HT-29 (cell line): Measurements from ENCODE around the gene SBF2. TPM values are rescaled to one million over a fixed set of nuclear protein-coding genes. Genes with fewer than 3 reads are reported as not detected.

ENCODE experiments used
- DNase-seq: peaks from one replicate; pipeline ENCODE4 v3.0.0-alpha.2; 2015; ENCODE audit warnings: low spot score
- total RNA-seq: library from RNA; depleted of rRNA; stranded (reverse); fragments of >200 nt; shearing (Covaris generic); gene quantifications from 2 replicates; pipeline ENCODE4 v1.2.3, GENCODE V29; 2014

Gene SBF2
- total RNA-seq, 1 experiment from 2014 or later: 24.4 TPM

DNA sequence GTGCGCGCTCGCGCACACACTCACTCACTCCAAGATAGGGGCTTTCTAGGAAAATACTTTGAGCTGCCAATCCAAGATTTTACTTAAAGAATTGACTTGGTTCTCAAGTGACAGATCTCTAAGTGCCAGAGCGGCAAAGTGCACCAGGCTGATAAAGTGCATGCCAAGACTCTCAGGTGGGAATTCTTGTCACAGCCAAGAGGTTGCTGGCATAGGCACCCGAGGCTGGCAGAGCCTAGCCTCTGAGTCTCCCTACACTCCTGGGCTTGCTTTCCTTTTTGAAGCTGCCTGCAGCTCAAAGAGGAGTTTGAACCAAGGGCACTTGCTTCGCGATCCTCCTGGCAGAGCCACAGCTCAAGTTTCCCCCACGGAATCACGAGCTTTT is 8.3 kb upstream of the SBF2 start:
- no peak for DNase-seq

GRCh38 chr11:10301656-10302358 is 7.8 kb upstream of the SBF2 start:
- DNase-seq: peak; percentile 20

GRCh38 chr11:10298342-10298741 is 4.3 kb upstream of the SBF2 start:
- DNase-seq: no peak

DNA sequence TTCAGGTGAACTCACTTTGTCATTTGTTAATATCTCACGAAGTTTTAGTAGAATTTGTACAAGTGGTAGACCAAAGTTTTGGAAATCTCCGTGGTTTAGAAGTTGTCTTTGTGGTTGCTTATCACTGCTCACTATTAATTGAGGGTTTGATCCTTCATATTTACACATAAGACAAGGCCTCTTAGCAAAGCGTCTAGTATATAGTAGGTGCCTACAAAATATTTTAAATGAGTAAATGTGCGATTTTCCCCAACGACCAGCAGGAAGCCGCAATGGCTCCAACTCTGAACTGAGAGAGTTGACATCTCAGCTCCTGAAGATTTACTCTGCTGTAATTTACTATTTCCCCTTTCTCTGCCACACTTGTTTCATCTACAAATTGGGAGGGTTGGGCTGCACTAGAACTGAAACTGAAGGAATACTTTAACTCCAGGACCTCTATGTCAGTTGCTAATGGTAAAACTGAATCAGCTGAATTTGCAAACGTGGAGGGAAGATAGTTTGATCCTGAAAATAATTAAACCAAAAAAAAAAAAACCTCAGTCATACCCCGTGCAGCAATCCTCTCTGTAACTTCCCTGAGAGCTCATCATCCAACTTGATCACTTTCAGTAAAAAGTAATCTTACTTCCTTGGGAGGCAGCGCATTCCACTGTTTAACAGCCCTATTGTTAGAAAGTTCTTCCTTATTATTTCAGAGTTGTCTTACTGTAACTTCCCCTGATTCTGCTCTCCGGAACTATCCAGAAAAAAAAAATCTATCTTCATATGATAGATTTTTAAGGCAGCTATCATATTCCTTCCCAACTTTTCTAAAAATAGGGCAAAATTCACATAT is 1.3 kb upstream of the SBF2 start:
- DNase-seq: peak; percentile 15

- peak; percentile 65 for DNase-seq
Measured at GRCh38 chr11:10294290-10294953, 403 bp upstream of the SBF2 start.

GRCh38 chr11:10291801-10292638 is 2.0 kb downstream of the SBF2 start:
- DNase-seq: no peak

DNA sequence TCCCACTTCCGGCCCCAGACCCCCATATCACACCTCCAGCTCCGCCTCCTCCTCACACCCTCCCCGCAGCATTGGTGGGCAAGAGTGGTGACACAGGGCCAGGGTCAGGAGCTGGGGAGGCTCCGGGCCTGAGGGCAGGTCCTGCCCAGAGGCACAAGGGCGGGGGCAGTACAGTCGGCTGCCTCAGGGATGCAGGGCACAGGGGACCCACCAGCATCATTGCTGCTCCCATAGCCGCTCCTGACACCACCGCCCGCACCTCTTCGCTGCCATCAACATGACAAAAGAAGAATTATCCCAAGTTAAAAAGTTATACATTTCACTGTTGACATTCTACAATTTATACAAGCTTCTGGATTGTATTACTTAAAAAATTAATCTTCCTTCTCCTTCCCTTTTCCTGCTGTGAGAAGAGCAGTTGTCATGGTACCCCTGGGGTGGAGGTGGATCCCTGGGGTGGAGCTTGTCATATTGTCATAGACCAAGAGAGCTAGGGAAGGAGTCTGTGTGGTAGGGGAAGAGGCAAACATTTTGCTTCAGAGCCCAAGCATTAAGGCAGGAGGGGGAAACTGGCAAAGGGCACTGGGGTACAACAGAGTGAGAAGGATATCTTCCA is 4.1 kb downstream of the SBF2 start:
- no peak for DNase-seq

DNA sequence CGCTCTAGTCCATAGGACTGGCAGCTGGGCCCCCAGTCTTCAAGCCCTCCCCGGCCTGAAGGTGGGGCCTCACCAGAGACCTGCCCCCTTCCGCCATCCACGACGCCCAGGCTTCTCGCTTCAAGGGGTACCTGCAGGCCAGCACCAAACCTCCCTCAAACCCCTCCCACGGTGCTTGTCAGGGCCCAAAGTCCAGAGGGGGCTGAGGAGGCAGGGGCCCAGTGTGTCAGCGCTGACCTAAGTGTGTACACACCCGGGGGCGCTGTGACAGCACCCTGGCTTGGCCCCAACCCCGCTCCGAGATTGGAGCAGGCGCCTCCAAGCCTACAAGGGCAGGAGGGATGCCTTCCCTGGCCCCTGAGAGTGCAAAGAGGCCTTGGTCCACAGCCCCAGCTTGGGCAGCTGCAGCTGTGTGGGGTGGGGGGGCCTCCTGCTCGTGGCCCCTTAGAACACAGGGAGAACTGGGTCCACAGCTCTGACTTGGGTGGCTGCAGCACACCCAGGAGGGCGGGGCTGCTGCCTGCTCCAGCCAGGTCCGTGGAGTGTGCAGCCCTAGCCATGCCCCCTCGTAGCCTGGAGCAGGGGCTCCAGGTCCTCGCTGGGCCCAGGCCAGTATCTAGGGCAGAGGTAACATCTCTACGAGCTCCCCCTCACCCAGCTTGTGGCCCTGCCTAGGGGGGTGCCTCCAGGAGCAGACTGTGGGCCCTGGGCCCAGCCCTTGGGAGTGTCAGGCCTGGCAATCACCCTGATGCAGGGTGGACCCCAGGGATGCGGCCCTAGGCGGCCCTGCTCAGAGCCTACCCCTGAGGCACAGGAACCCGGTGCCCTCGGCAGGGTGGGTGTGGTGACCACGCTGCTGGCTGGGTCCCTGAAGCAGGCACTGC is 4.9 kb downstream of the SBF2 start:
- DNase-seq: no peak

DNA sequence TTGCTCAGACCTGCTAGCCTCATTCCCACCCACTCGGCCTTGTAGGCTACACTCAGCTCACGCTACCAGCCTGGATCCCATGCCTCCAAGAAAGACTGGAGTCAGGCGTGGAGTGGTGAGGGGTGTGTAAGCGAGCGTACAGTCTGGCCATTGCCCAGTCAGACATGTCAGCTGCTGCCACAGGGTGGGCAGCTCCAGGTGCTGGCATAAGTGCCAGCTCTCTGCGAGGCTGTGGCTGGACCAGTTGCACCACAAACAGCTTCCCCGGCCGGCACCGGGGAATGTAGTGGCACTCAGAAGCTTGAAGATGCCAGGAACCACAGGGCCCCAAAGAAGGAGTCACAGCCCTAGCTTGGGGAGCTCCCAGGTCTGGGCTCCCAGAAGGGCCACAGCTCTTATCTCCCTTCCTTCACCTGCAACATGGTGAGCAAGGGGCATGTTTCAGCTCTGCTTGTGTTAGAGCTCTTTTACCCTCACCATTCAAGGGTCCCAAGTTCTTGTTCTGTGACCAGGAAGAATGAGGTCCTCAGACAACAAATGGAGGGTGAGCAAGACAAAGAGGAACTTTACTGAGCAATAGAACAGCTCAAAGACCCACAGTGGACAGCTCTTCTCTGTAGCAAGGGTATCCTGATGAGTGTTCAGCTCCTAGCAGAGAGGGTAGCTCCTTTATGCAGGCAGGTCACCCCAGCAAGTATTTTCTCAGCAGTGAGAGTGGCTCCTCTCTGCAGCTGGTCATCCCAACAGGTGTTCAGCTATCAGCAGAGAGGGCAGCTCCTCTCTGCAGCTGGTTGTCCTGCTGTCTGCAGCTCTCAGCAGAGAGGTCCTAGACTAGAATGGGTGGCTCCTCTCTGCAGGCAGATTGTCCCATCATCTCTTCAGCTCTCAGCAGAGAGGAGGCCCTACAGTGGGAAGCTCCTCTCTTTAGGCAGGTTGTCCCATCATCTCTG is 6.0 kb downstream of the SBF2 start:
- no peak for DNase-seq

GRCh38 chr11:10287140-10287539 is 6.9 kb downstream of the SBF2 start:
- DNase-seq: no peak

DNA sequence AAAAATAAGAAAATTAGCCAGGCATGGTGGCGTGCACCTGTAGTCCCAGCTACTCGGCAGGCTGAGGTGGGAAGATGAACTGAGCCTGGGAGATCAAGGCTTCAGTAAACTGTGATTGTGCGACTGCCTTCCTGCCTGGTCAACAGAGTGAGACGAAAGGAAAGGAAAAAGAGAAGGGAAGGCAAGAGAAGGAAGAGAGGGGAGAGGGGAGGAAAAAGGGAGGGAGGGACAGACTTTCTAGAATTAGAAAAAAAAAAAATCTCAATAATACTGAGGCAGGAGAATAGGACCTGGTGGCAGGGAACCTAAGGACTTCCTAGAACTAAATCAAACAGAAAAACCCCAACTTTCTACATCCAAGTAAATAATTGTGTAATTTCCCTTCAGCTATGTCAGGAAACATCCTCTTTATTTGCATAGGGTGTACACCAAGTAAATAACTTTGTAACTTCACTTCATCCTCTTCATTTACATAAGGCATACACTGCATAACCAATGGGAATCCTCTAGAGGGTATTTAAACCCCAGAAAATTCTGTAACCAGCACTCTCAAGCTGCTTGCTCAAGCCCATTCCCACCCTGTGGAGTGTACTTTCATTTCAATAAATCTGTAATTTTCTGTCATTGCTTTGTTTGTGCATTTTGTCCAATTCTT is 8.7 kb downstream of the SBF2 start:
- no peak for DNase-seq

GRCh38 chr11:10283991-10284390 is 10.0 kb downstream of the SBF2 start:
- no peak for DNase-seq

DNA sequence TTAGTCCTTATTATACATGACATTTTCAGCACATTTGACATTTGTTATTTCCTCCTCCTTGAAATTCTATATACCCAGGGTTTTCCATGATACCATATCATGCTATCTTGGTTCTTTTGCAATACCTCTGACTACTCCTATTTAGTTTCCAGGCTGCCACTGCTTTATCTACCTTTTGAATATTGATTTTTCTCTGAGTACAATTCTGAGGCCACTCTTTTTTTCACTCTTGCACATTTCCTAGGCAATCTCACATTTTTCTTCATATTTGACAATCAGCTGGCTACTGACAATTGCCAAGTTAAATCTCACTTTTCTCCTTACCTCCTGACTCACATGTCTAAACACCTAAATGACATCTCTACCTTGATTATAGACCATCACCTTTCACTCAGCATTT is 11.9 kb downstream of the SBF2 start:
- no peak for DNase-seq

- DNase-seq: no peak
Measured at GRCh38 chr11:10275714-10276113, 18.3 kb downstream of the SBF2 start.

DNA sequence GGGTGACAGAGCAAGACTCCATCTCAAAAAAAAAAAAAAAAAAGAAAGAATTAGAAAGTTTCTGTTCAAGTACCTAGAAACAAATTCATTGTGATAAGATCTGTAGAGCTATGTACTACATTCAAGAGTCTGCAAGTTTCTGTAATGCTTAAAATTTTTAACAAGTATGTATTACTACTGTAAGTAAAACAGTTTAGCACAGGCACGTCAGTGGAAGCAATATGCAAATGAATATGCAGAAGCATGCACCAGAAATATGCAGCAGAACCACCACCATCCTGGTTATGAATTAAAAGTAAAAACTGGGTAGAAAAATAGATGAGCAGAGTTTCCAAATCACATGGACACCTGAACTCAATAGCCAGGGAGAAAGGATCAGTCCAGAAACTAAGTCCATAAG is 19.3 kb downstream of the SBF2 start:
- no peak for DNase-seq

GRCh38 chr11:10273738-10274137 is 20.3 kb downstream of the SBF2 start:
- no peak for DNase-seq

GRCh38 chr11:10272132-10272531 is 21.9 kb downstream of the SBF2 start:
- DNase-seq: no peak

- no peak for DNase-seq
Measured at GRCh38 chr11:10268746-10269488, 25.1 kb downstream of the SBF2 start.
